GM06990 (cell line): ENCODE data around the gene P4HTM.
A peak's percentile ranks its signal among the peaks of the same experiment; 100 is the strongest.

Experiments
- DNase-seq: peaks from one replicate; pipeline ENCODE4 v3.0.0-alpha.2; 2011; ENCODE audit not compliant: insufficient read length; ENCODE audit errors: extremely low read depth
- H3K27me3 ChIP-seq: replicated peaks from 2 replicates; pipeline ENCODE4 v1.6.0; 2011; ENCODE audit warnings: low read length; ENCODE audit not compliant: control insufficient read depth, insufficient read depth
- H3K36me3 ChIP-seq: 2 replicates; pipeline ENCODE4 v1.5.1; 2011; ENCODE audit warnings: low read length; ENCODE audit not compliant: control insufficient read depth, insufficient read depth
- H3K4me3 ChIP-seq: replicated peaks from 2 replicates; pipeline ENCODE4 v1.5.1; 2011; ENCODE audit warnings: low read depth, mild to moderate bottlenecking, control low read depth, low read length
- CTCF ChIP-seq: IDR thresholded peaks from 2 replicates; pipeline ENCODE4 v1.5.1; 2011; ENCODE audit warnings: low read length, control low read depth, mild to moderate bottlenecking, inconsistent platforms; ENCODE audit not compliant: insufficient read depth, poor library complexity, severe bottlenecking

P4HTM gene

GRCh38 chr3:49021213-49021812 lies 31.3 kb downstream of the P4HTM start:
- peaks cover 24% of the 10 kb centered on the region for H3K36me3 ChIP-seq

GRCh38 chr3:49021813-49022687 lies 32.0 kb downstream of the P4HTM start, which contains the start of gene NDUFAF3:
Gene NDUFAF3 (plus strand): TSS chr3:49022121. CDS start chr3:49022145, 24 bp downstream.
- peak; percentile 97 for DNase-seq
- Histone ChIP-seq H3K27me3 (no peaks in the 10 kb centered on the region), H3K4me3 (peak within 1 kb of the TSS; percentile 95), H3K36me3 (peaks cover 24% of the 10 kb centered on the region)
- peak; percentile 98 for TF ChIP-seq CTCF

More at GRCh38 chr3:49021213-49021812, 31.3 kb downstream of the P4HTM start:
- DNase-seq, result peak; percentile 99
- Histone ChIP-seq H3K27me3 (no peaks in the 10 kb centered on the region), H3K4me3 (peak overlapping the region; percentile 95)
- TF ChIP-seq CTCF, result no peak

DNA sequence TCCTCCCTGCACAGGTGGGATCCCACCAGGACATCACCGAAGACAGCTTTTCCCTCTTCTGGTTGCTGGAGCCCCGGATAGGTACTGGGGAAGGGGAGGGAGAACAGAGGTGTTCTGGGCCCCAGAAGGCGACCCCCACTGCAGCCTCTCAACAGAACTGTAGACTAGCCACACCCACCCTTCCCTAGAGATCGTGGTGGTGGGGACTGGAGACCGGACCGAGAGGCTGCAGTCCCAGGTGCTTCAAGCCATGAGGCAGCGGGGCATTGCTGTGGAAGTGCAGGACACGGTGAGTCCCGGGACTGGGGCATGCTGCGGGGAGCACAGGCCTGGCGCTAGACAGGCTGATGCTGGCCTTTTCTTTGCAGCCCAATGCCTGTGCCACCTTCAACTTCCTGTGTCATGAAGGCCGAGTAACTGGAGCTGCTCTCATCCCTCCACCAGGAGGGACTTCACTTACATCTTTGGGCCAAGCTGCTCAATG lies 32.7 kb downstream of the P4HTM start:
- no peak for DNase-seq
- Histone ChIP-seq H3K4me3 (peak overlapping the region; percentile 95), H3K27me3 (no peaks in the 10 kb centered on the region), H3K36me3 (peaks cover 27% of the 10 kb centered on the region)
- no peak for TF ChIP-seq CTCF

DNA sequence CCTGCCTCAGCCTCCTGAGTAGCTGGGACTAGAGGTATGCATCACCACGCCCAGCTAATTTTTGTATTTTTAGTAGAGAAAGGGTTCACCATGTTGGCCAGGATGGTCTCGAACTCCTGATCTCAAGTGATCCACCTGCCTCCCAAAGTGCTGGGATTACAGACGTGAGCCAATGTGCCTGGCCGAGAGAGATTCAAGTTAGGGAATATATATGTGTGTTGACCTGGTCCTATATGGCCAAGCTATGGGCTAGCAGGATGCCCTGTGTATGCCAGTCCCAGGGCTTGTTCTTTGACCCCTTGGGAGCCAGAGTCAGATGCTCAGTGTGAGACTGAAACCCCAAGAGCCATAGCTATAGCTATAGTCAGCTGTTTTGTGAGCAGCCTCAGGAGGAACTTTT lies 33.7 kb downstream of the P4HTM start:
- no peak for DNase-seq
- Histone ChIP-seq H3K27me3 (no peaks in the 10 kb centered on the region), H3K36me3 (peaks cover 27% of the 10 kb centered on the region), H3K4me3 (no peak overlapping the region)
- no peak for TF ChIP-seq CTCF

- Histone ChIP-seq H3K27me3 (no peaks in the 10 kb centered on the region), H3K36me3 (peaks cover 27% of the 10 kb centered on the region), H3K4me3 (no peak overlapping the region)
- no peak for DNase-seq
- TF ChIP-seq CTCF, result no peak
Observed at GRCh38 chr3:49024449-49024848, 34.4 kb downstream of the P4HTM start.
